Activated CD4-positive, alpha-beta T cell treated with anti-CD3 and anti-CD28 coated beads for 24 hours (primary cell): ENCODE measurements around the gene AGRP.
"Not testable (repeated sequence)": the region's sequence is repeated elsewhere in the genome, so short reads cannot be mapped to it uniquely, and the experiment has no call there.

ENCODE experiments used
- DNase-seq, 2 donors: peaks; one replicate each; pipeline ENCODE4 v3.0.0-alpha.2; 2020; ENCODE audit warnings: low read depth in 2 of 2

Gene AGRP

DNA sequence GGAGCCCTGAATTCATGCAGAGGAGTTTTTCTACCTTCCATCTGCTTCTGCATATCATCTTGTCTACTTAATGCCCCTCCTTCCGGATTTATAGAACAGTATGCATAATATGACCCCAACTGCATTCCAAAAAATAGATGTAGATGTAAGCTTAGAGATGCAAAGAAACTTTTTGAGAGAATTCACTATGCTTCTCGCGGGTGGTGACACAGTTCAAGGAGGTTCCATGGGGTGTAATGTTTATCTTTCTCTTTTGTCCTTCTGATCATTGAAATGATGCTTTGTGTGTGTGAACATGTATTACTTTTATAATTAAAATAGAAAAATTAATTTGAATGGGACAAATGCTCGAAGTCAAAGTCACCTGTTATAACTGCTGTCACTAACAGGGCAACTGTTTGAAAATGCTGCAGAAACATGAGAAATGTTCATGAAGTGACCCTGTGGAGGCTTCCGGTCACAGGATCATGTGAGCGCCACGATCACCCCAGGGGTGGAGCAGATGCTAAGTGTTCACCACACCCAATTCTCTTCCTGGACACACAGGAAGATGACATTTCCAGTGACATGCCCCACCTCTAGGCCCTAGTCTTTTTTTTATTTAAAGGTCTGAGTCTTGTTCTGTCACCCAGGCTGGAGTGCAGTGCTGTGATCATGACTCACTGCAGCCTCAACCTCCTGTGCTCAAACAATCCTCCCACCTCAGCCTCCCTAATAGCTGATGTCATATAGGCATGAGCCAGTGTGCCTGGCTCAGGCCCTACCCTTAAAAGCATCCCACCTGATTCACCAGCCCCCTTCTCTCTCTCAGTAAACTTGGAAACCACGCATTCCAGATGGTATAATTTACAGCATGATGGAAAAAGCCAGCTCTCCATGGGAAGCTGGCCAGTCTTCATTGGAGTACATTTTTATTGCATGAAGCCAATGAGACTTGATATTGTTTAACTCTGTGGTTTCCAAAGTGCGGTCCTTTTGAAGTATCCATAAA lies 21.0 kb upstream of the AGRP start:
- DNase-seq = no peak

DNA sequence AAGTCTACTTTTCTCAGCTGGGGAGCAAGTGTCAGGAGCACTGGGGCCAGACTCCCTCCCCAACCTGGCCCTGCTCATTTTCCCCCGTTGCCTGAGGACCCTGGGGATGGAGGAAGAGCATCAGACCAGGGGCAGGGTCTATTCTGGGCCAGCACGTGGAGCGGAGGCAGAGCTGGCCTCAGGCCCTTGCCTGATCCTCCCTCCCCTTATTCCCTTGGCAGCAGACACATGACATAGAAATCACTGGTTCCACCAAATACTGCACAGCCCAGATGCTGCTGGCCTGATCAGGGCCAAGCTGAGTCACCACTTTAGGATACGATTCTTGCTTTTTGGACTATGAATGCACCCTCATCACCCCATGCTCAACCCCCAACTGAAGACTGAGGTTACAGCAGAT lies 15.8 kb upstream of the AGRP start:
- DNase-seq = no peak

DNA sequence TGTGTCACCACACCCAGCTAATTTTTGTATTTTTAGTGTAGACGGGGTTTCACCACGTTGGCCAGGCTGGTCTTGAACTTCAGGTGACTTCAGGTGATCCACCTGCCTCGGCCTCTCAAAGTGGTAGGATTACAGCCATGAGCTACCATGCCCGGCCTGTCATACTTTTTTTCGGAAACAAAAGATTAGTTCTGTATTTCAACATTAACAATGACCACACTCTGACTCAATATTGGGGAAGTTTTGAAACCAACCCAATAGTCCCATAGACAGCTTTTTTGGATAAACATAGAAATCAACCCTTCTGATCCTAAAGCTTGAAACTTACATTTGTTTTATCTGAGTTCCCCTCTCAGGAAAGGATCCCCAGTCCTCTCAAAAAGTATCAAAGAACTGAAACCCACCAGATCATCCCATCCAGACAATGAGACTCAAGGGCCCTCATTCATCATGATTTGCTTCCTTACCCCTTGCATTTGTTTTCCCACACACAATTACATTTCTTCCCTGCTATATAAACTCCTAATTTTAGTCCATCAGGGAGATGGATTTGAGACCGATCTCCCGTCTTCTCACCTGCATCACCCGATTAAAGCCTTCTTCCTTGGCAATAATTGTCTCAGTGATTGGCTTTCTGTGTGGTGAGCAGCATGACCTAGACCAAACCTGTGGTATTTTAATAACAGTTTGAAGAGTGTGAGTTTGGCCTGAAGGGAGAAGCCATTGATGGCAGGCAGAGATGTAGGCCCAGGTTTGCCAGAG lies 7.2 kb upstream of the AGRP start:
- DNase-seq = no peak

DNA sequence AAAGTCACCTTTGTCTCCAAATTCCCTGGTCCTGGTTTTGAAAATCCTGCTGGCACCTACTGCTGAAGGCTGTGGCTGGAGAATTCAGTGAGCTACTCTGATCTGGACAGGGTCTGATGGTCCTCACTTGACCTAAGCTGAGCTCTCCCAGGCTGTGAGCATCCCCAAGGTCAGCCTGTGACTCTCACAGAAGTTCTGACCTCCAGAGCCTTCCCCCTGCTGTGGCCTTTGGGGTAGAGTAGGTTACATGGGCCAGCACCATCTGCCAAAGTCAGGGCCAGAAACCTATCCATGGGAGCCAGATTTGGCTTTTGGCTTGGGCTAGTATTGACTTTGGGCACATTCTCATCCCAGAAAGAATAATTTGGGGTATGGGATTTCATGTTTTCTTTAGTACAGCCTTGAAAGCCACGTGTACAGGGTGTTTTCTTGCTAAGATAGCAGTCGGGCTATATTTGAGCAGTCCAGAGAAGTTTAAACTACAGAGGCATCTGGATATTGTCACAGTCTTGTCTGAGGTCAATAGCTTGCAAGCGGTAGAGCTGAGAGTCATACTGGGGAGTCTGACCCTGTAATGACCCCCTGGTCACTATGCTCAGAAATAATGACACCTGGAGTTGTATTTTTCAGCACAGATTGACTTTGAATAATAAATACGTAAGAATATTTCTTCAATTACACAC lies 6.2 kb upstream of the AGRP start:
- no peak for DNase-seq

DNA sequence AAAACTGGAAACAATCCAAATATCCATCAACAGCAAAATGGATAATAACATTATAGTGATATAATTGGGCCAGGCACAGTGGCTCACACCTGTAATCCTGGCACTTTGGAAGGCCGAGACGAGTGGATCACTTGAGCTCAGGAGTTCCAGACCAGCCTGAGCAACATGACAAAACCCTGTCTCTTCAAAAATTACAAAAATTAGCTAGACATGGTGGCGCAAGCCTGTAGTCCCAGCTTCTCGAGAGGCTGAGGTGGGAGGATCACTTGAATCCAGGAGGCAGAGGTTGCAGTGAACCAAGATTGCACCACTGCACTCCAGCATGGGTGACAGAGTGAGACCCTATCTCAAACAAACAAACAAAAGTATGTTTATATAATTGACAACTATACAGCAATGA lies 4.2 kb upstream of the AGRP start:
- DNase-seq = not testable (repeated sequence)

GRCh38 chr16:67486805-67487204 lies 3.5 kb upstream of the AGRP start:
- no peak for DNase-seq

- no peak for DNase-seq
Observed at GRCh38 chr16:67483731-67484525, 581 bp upstream of the AGRP start.

GRCh38 chr16:67482233-67482924 lies 968 bp downstream of the AGRP start:
- no peak for DNase-seq

DNA sequence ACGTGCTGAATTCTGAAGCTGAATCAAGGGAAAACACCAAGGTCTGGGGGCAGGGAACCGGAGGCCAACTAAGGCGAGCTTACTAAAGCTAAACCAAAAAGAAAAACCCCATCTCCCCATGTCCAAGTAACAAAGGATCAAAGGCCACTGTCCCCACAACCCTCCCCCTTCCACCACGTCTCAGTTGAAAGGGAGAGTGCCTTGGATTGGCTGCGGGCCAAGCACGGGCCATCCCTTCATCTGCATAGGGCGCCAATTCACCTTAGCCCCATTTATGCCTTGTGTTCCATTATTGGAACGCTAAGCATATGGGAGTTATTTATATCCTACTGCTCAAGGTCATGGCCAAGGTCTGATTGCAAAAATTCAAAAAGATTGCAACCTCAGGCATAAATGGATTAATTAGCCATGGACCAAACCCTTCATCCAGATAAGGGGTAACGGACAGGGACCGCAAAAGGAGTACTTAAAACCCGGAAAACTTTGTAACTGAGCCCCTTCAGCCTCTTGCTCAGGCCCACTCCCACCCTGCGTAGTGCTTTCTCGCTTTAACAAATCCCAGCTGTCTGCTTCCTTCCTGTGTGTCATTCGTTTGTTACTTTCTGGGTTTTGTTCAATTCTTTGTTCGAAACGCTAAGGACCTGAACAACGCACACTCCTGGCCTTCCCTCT lies 1.6 kb downstream of the AGRP start:
- DNase-seq = peak in 1 of 2 donors; percentile 39

GRCh38 chr16:67480833-67481560 lies 2.4 kb downstream of the AGRP start, which contains the start of gene ATP6V0D1:
TSS of gene ATP6V0D1 (minus strand) at chr16:67481157. CDS start at chr16:67481086, 71 bp downstream.
- DNase-seq = peak; percentile 97 to 98

GRCh38 chr16:67477960-67478554 lies 5.3 kb downstream of the AGRP start:
- DNase-seq = no peak

DNA sequence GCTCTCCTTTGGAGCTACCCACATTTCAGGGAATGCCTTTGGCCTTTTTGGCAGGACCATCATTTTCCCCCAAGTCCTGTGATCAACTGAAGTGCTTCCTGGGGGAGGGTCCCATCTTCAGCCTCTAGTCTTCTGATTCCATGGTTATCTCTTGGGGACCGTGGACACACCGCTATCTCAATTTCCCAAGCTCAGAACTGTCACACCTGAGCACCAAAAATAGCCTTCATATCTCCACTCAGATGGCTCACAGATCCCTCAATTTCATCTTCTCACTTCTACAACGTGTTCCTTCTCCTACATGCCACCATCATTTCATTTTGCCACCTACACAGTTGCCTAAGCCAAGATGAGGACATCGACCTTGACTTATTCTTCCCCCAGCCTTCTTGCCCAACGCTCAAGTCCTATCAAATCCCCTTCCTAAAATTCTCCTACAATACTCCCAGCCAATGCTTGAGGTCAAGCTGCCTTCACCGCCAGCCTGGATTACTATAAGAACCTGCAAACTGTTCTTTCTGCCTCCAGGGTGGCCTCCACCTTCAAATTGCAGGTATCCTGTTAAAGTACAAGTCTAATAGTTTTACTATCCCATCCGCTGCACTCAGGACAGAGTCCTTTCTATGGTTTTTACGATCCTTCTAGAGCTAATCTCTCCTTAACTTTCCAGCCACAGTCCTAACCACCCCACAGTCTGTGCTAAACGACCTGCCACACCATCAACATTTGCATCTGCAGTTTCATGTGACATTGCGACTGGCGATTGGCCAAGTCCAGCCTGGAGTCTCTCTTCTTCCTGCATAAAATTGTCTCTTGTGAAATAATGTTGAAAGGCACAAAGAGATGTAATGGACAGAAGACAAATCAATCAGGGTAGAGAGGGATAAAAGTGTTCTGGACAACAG lies 8.5 kb downstream of the AGRP start:
- no peak for DNase-seq

GRCh38 chr16:67471758-67472384 lies 11.5 kb downstream of the AGRP start:
- DNase-seq = no peak

- DNase-seq = no peak
Observed at GRCh38 chr16:67470359-67470758, 13.0 kb downstream of the AGRP start.

DNA sequence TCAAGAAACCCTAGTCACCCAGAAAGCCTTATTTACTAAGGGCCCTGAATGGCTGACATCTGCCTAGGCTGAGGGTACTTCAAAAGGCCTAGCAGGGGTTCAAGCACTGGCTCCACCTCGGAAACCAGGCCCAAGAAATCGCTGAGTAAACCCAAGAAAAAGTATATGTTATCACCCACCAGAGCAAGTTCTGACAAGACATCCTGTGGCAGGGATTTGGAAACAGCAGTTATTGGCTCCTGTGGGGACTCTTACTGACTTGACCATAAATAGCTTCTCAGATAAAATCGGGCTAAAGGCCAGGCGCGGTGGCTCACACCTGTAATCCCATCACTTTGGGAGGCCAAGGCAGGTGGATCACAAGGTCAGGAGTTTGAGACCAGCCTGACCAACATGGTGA lies 14.6 kb downstream of the AGRP start:
- no peak for DNase-seq

DNA sequence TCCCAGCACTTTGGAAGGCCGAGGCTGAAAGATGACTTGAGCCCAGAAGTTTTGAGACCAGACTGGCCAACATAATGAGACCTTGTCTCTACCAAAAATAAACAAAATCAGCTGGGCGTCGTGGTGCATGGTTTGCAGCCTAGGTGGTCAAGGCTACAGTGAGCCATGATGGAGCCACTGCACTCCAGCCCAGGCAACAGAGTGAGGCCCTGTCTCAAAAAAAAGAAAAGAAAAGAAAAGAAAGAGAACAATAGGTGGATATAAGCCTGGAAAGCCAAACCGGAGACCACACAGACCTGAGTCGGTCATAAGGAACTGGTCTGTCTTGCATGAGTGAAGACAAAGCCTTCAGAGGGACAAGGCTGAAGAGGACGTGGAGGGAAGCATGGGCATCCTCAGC lies 16.8 kb downstream of the AGRP start:
- no peak for DNase-seq

- no peak for DNase-seq
Observed at GRCh38 chr16:67464565-67464964, 18.8 kb downstream of the AGRP start.
